Psoas muscle (tissue), 8 donors: ENCODE results near the gene TAF4. TPM values are rescaled to one million over a fixed set of nuclear protein-coding genes. Genes with fewer than 3 reads are reported as not detected.

Experiments
- ATAC-seq, 4 donors: fragments of 200-7000 bp; cut with Tn5 transposase; one replicate each; pipeline ENCODE4 v1.9.1; 2020; ENCODE audit warnings: moderate library complexity in 3 of 4, mild to moderate bottlenecking in 2 of 4
- DNase-seq, 2 donors: peaks; one replicate each; pipeline ENCODE4 v3.0.0-alpha.2; 2020
- H3K27ac ChIP-seq: fragments of 200-600 bp; one replicate; pipeline ENCODE4 v1.8.0; 2022
- H3K27me3 ChIP-seq, 3 donors: fragments of 200-600 bp in 1 of 3; one replicate each; pipeline versions ENCODE4 v1.6.1 to v1.8.0; 2013 to 2022; ENCODE audit warnings: low read length in 2 of 3, mild to moderate bottlenecking in 2 of 3, moderate library complexity in 1 of 3; ENCODE audit not compliant: insufficient read depth in 3 of 3
- H3K36me3 ChIP-seq, 2 donors: fragments of 200-600 bp in 1 of 2; one replicate each; pipeline versions ENCODE4 v1.6.1 to v1.8.0; 2013 to 2022; ENCODE audit warnings: low read depth in 1 of 2, mild to moderate bottlenecking in 1 of 2, moderate library complexity in 1 of 2; ENCODE audit not compliant: insufficient read depth in 1 of 2
- H3K4me1 ChIP-seq: fragments of 200-600 bp; one replicate; pipeline ENCODE4 v1.8.0; 2022
- H3K4me3 ChIP-seq: fragments of 200-600 bp; one replicate; pipeline ENCODE4 v1.8.0; 2022; ENCODE audit warnings: mild to moderate bottlenecking
- H3K9me3 ChIP-seq: fragments of 200-600 bp; one replicate; pipeline ENCODE4 v1.8.0; 2022
- CTCF ChIP-seq: fragments of 200-600 bp; IDR thresholded peaks from one replicate; pipeline ENCODE4 v1.8.0; 2022; ENCODE audit warnings: antibody characterized with exemption
- WGBS, 3 donors: extraction: QIAGEN DNeasy Blood & Tissue Kit; methylation state at CpG; one replicate each; pipeline versions ENCODE4 v1.1.6 to v1.1.7; 2013; 5-methylcytosine and 5-hydroxymethylcytosine counted together
- intact Hi-C, 2 donors: fragments of 100-400 bp; cut with DNase I; formaldehyde crosslinking; loops; one replicate each; pipeline versions ENCODE4 v1.11.0 to v1.14.2; 2022
- polyA plus RNA-seq, 3 donors: library from polyadenylated mRNA; stranded (reverse); fragments of 200-250 nt; gene quantifications; one replicate each; pipeline ENCODE4 v1.2.3, GENCODE V29; 2013
- total RNA-seq, 4 donors: library from RNA; stranded (reverse); fragmentation: NEBNext Ultra II Directional in 2 of 4; extraction: Animal tissue kit (Norgen Biotek cat#: 25700) in 2 of 4; gene quantifications; one replicate each; pipeline versions ENCODE4 v1.2.1 to v1.2.4, GENCODE V29; 2021 to 2023
- donor health status: healthy with polysubstance abuse.
- donor health status: DM: no; HTN: no; CAD: no; lungs with moderate emphysema.
- donor health status: Bipolar disorder and iron deficiency.
- donor health status: healthy.
- donor health status: DM: yes; HTN: yes; CAD: no.
- donor health status: DM: no; HTN: no; CAD: no.
- donor health status: DM: no; HTN: no; CAD: no.
- donor health status: DM: yes; HTN: yes; CAD: no.

Gene TAF4
- total and polyA plus RNA-seq, 7 donors, result 2.8 to 17.7 (median 10.7) TPM

- Histone ChIP-seq H3K9me3 (no peaks in the 10 kb centered on the region), H3K36me3 (peaks cover 6 to 44% of the 10 kb centered on the region in 2 donors)
- 94 to 96% (median 96%) methylated on average over 40 to 45 of the region's 45 CpGs for WGBS, 3 donors
These were observed 88.8 kb downstream of the TAF4 start for GRCh38 chr20:61976644-61977418.

GRCh38 chr20:61976263-61976643 is 89.4 kb downstream of the TAF4 start:
- peaks cover 6 to 48% of the 10 kb centered on the region in 2 donors for H3K36me3 ChIP-seq
- intact Hi-C loops, result no loop called here
- peak in 1 of 4 donors; percentile 35 for ATAC-seq

More at GRCh38 chr20:61976644-61977418, 88.8 kb downstream of the TAF4 start:
- intact Hi-C loops, result no loop called here
- H3K27me3 ChIP-seq, result no peaks in the 10 kb centered on the region
- H3K4me3 ChIP-seq, result no peak overlapping the region
- ATAC-seq (no peak), DNase-seq (no peak)
- H3K27ac ChIP-seq, result no peak overlapping the region
- TF ChIP-seq CTCF, result no peak
- H3K4me1 ChIP-seq, result no peaks in the 10 kb centered on the region

GRCh38 chr20:61975407-61976129 is 90.1 kb downstream of the TAF4 start:
- intact Hi-C loops, result no loop called here
- 86 to 87% (median 86%) methylated on average over 11 of the region's 11 CpGs for WGBS, 3 donors
- H3K4me1 ChIP-seq, result no peaks in the 10 kb centered on the region
- no peak overlapping the region for H3K27ac ChIP-seq
- H3K27me3 ChIP-seq, result no peaks in the 10 kb centered on the region
- no peak for ATAC-seq
- no peak for DNase-seq
- peaks cover 6 to 48% of the 10 kb centered on the region in 2 donors for H3K36me3 ChIP-seq
- H3K4me3 ChIP-seq, result no peak overlapping the region
- H3K9me3 ChIP-seq, result no peaks in the 10 kb centered on the region
- no peak for TF ChIP-seq CTCF

More at GRCh38 chr20:61976263-61976643, 89.4 kb downstream of the TAF4 start:
- Histone ChIP-seq H3K4me1 (no peaks in the 10 kb centered on the region), H3K27me3 (no peaks in the 10 kb centered on the region), H3K4me3 (no peak overlapping the region), H3K27ac (no peak overlapping the region), H3K9me3 (no peaks in the 10 kb centered on the region)
- WGBS, 3 donors, result 79 to 85% (median 80%) methylated on average over 9 of the region's 9 CpGs
- DNase-seq, result no peak
- no peak for TF ChIP-seq CTCF

GRCh38 chr20:61974357-61974665 is 91.4 kb downstream of the TAF4 start:
- no peak for TF ChIP-seq CTCF
- Histone ChIP-seq H3K27me3 (no peaks in the 10 kb centered on the region), H3K4me3 (no peak overlapping the region), H3K27ac (no peak overlapping the region), H3K36me3 (peaks cover 6 to 48% of the 10 kb centered on the region in 2 donors), H3K4me1 (no peaks in the 10 kb centered on the region), H3K9me3 (no peaks in the 10 kb centered on the region)
- DNase-seq (no peak), ATAC-seq (no peak)
- WGBS, 3 donors, result 93 to 95% (median 94%) methylated on average over 14 of the region's 14 CpGs
- intact Hi-C loops, result no loop called here
